ENCODE results near the gene DONSON. TPM values are rescaled to one million over a fixed set of nuclear protein-coding genes. Genes with fewer than 3 reads are reported as not detected.
A peak's percentile ranks its signal among the peaks of the same experiment; 100 is the strongest.

The DONSON gene
- total RNA-seq, 4 donors from 2014 or later = 3.5 to 11.2 (median 5.2) TPM

- intact Hi-C loops (cut with DNase I) = no loop called here
- Histone ChIP-seq H3K4me1 (peaks cover 5 to 24% (median 21%) of the 10 kb centered on the region in 4 donors), H3K36me3 (peaks cover 31 to 69% (median 47%) of the 10 kb centered on the region in 4 donors), H3K27me3 (no peaks in the 10 kb centered on the region), H3K27ac (replicated peaks in 1 of 4) (no peak overlapping the region), H3K4me3 (no peak overlapping the region), H3K9me3 (no peaks in the 10 kb centered on the region)
- TF ChIP-seq POLR2A (IDR thresholded peaks at IDR 0.05; ENCODE audit: low read depth) (no peak), CTCF (IDR thresholded peaks at IDR 0.05) (no peak), EP300 (IDR thresholded peaks at IDR 0.05) (no peak), POLR2AphosphoS5 (IDR thresholded peaks at IDR 0.05) (no peak)
- WGBS = 78% methylated on average over 2 of the region's 2 CpGs
- no peak for DNase-seq (ENCODE audit: extremely low spot score)
These were observed 20.0 kb downstream of the DONSON start for GRCh38 chr21:33568448-33568847.

GRCh38 chr21:33567914-33568313, 20.6 kb downstream of the DONSON start:
- no peak overlapping the region for H3K27ac ChIP-seq (replicated peaks in 1 of 4)
- no peaks in the 10 kb centered on the region for H3K27me3 ChIP-seq
- peaks cover 5 to 19% (median 15%) of the 10 kb centered on the region in 4 donors for H3K4me1 ChIP-seq
- no peaks in the 10 kb centered on the region for H3K9me3 ChIP-seq
- TF ChIP-seq POLR2A (IDR thresholded peaks at IDR 0.05; ENCODE audit: low read depth) = no peak
- TF ChIP-seq CTCF (IDR thresholded peaks at IDR 0.05) = no peak
- TF ChIP-seq EP300 (IDR thresholded peaks at IDR 0.05) = no peak
- no peak for TF ChIP-seq POLR2AphosphoS5 (IDR thresholded peaks at IDR 0.05)
- H3K36me3 ChIP-seq = peaks cover 31 to 67% (median 48%) of the 10 kb centered on the region in 4 donors
- intact Hi-C loops (cut with DNase I) = no loop called here
- H3K4me3 ChIP-seq = no peak overlapping the region
- DNase-seq (ENCODE audit: extremely low spot score) = no peak
- 93% methylated on average over 6 of the region's 6 CpGs for WGBS

GRCh38 chr21:33566514-33566913, 22.0 kb downstream of the DONSON start:
- Histone ChIP-seq H3K9me3 (no peaks in the 10 kb centered on the region), H3K36me3 (peaks cover 30 to 68% (median 52%) of the 10 kb centered on the region in 4 donors), H3K4me1 (peaks cover 0 to 13% (median 9%) of the 10 kb centered on the region in 4 donors), H3K27me3 (no peaks in the 10 kb centered on the region), H3K4me3 (no peak overlapping the region), H3K27ac (replicated peaks in 1 of 4) (no peak overlapping the region)
- no peak for TF ChIP-seq POLR2A (IDR thresholded peaks at IDR 0.05; ENCODE audit: low read depth)
- no peak for TF ChIP-seq POLR2AphosphoS5 (IDR thresholded peaks at IDR 0.05)
- no peak for TF ChIP-seq CTCF (IDR thresholded peaks at IDR 0.05)
- TF ChIP-seq EP300 (IDR thresholded peaks at IDR 0.05) = no peak
- no peak for DNase-seq (ENCODE audit: extremely low spot score)
- intact Hi-C loops (cut with DNase I) = no loop called here
- 98% methylated on average over 2 of the region's 2 CpGs for WGBS

GRCh38 chr21:33562389-33562788, 26.1 kb downstream of the DONSON start:
- Histone ChIP-seq H3K4me3 (no peak overlapping the region), H3K36me3 (peaks cover 35 to 77% (median 60%) of the 10 kb centered on the region in 4 donors), H3K27me3 (no peaks in the 10 kb centered on the region), H3K9me3 (no peaks in the 10 kb centered on the region), H3K27ac (replicated peaks in 1 of 4) (no peak overlapping the region), H3K4me1 (peaks cover 19 to 37% (median 28%) of the 10 kb centered on the region in 4 donors)
- DNase-seq (ENCODE audit: extremely low spot score) = no peak
- intact Hi-C loops (cut with DNase I) = no loop called here
- TF ChIP-seq CTCF (IDR thresholded peaks at IDR 0.05) (no peak), POLR2AphosphoS5 (IDR thresholded peaks at IDR 0.05) (no peak), EP300 (IDR thresholded peaks at IDR 0.05) (no peak), POLR2A (IDR thresholded peaks at IDR 0.05; ENCODE audit: low read depth) (no peak)
- WGBS = 92% methylated on average over 2 of the region's 2 CpGs

GRCh38 chr21:33561373-33561772, 27.1 kb downstream of the DONSON start:
- no peak for DNase-seq (ENCODE audit: extremely low spot score)
- H3K4me3 ChIP-seq = no peak overlapping the region
- 40% methylated on average over 2 of the region's 2 CpGs for WGBS
- intact Hi-C loops (cut with DNase I) = no loop called here
- H3K27ac ChIP-seq (replicated peaks in 1 of 4) = peak overlapping the region in 2 of 4 donors; percentile 8 to 14
- no peak for TF ChIP-seq POLR2AphosphoS5 (IDR thresholded peaks at IDR 0.05)
- no peak for TF ChIP-seq POLR2A (IDR thresholded peaks at IDR 0.05; ENCODE audit: low read depth)
- TF ChIP-seq CTCF (IDR thresholded peaks at IDR 0.05) = no peak
- H3K9me3 ChIP-seq = no peaks in the 10 kb centered on the region
- H3K4me1 ChIP-seq = peaks cover 21 to 45% (median 38%) of the 10 kb centered on the region in 4 donors
- no peaks in the 10 kb centered on the region for H3K27me3 ChIP-seq
- peaks cover 39 to 80% (median 64%) of the 10 kb centered on the region in 4 donors for H3K36me3 ChIP-seq

Measured in esophagus muscularis mucosa (tissue), 4 donors.